Neural cell (in vitro differentiated cells): ENCODE results near the gene RHPN2. TPM values are rescaled to one million over a fixed set of nuclear protein-coding genes. Genes with fewer than 3 reads are reported as not detected.

Experiments
- H2AFZ ChIP-seq: fragments of 200-600, 300-800 bp; sonication (generic), shearing (Covaris generic); 2 replicates; pipeline ENCODE4 v1.6.0; 2014; ENCODE audit warnings: low read depth, mild to moderate bottlenecking, antibody characterized with exemption, low read length, moderate library complexity
- H3F3A ChIP-seq: fragments of 200-600 bp; shearing (Covaris generic); 2 replicates; pipeline ENCODE4 v1.6.1; 2016; ENCODE audit warnings: mild to moderate bottlenecking, moderate library complexity, mixed read lengths, antibody characterized with exemption, low read length; ENCODE audit not compliant: insufficient read depth, poor library complexity, severe bottlenecking
- H3K27ac ChIP-seq: fragments of 200-600, 300-800 bp; sonication (generic), shearing (Covaris generic); 2 replicates; pipeline ENCODE4 v1.5.1; 2014; ENCODE audit warnings: mild to moderate bottlenecking, low read length, moderate library complexity
- H3K27me3 ChIP-seq: fragments of 300-800, 200-600 bp; sonication (generic), shearing (Covaris generic); 2 replicates; pipeline ENCODE4 v1.6.0; 2014; ENCODE audit warnings: mild to moderate bottlenecking, low read depth, low read length, moderate library complexity; ENCODE audit not compliant: insufficient read depth
- H3K36me3 ChIP-seq: fragments of 300-800, 200-600 bp; sonication (generic), shearing (Covaris generic); 2 replicates; pipeline ENCODE4 v1.5.1; 2014; ENCODE audit warnings: mild to moderate bottlenecking, antibody characterized with exemption, low read length, moderate library complexity; ENCODE audit not compliant: insufficient read depth
- H3K4me2 ChIP-seq: fragments of 300-800, 200-600 bp; sonication (generic), shearing (Covaris generic); 2 replicates; pipeline ENCODE4 v1.6.0; 2014; ENCODE audit warnings: mild to moderate bottlenecking, low read length
- H3K4me3 ChIP-seq: fragments of 300-800, 200-600 bp; sonication (generic), shearing (Covaris generic); 2 replicates; pipeline ENCODE4 v1.5.1; 2014; ENCODE audit warnings: mild to moderate bottlenecking, low read length, moderate library complexity
- H3K79me2 ChIP-seq: fragments of 200-600 bp; shearing (Covaris generic); replicated peaks from 2 replicates; pipeline ENCODE4 v1.6.0; 2014; ENCODE audit warnings: mild to moderate bottlenecking, low read length, moderate library complexity; ENCODE audit not compliant: insufficient read depth
- H3K9ac ChIP-seq: fragments of 300-800, 200-600 bp; sonication (generic), shearing (Covaris generic); 2 replicates; pipeline ENCODE4 v1.6.1; 2016; ENCODE audit warnings: mild to moderate bottlenecking, low read length, mixed read lengths
- H3K9me2 ChIP-seq: fragments of 200-600 bp; shearing (Covaris generic); 2 replicates; pipeline ENCODE4 v1.6.1; 2016; ENCODE audit warnings: mild to moderate bottlenecking, low read length, mixed read lengths; ENCODE audit not compliant: insufficient read depth
- H3K9me3 ChIP-seq: fragments of 200-600, 300-800 bp; sonication (generic), shearing (Covaris generic); 2 replicates; pipeline ENCODE4 v1.6.1; 2016; ENCODE audit warnings: mild to moderate bottlenecking, mixed run types, low read length, moderate library complexity, mixed read lengths
- H4K20me1 ChIP-seq: fragments of 200-600 bp; shearing (Covaris generic); 2 replicates; pipeline ENCODE4 v1.6.1; 2016; ENCODE audit warnings: mild to moderate bottlenecking, mixed run types; ENCODE audit not compliant: insufficient read depth
- CTCF ChIP-seq: fragments of 450-650 bp; IDR thresholded peaks from 2 replicates; pipeline ENCODE4 v1.5.1; 2014; ENCODE audit warnings: antibody characterized with exemption, mild to moderate bottlenecking, moderate library complexity; ENCODE audit not compliant: poor library complexity, severe bottlenecking
- EP300 ChIP-seq: fragments of 450-650 bp; conservative IDR thresholded peaks from 2 replicates; pipeline ENCODE4 v1.6.1; 2014; ENCODE audit warnings: antibody characterized with exemption, mild to moderate bottlenecking, moderate library complexity; ENCODE audit not compliant: poor library complexity, severe bottlenecking
- EZH2 ChIP-seq: fragments of 200-600, 300-800 bp; shearing (Covaris generic), sonication (generic); IDR thresholded peaks from 2 replicates; pipeline ENCODE4 v1.6.1; 2014; ENCODE audit warnings: antibody characterized with exemption, low read length, borderline replicate concordance, mild to moderate bottlenecking; ENCODE audit not compliant: insufficient read depth, poor library complexity, severe bottlenecking
- MXI1 ChIP-seq: fragments of 450-650 bp; conservative IDR thresholded peaks from 2 replicates; pipeline ENCODE4 v1.6.1; 2014; ENCODE audit warnings: antibody characterized with exemption, mild to moderate bottlenecking; ENCODE audit not compliant: poor library complexity, severe bottlenecking
- RAD21 ChIP-seq: fragments of 450-650 bp; conservative IDR thresholded peaks from 2 replicates; pipeline ENCODE4 v1.6.1; 2014; ENCODE audit warnings: antibody characterized with exemption, mild to moderate bottlenecking, moderate library complexity
- SMC3 ChIP-seq: fragments of 450-650 bp; conservative IDR thresholded peaks from 2 replicates; pipeline ENCODE4 v1.6.1; 2014; ENCODE audit warnings: antibody characterized with exemption, mild to moderate bottlenecking, moderate library complexity; ENCODE audit not compliant: poor library complexity
- TAF1 ChIP-seq: IDR thresholded peaks from 2 replicates; pipeline ENCODE4 v1.6.1; 2012; ENCODE audit warnings: low read depth
- polyA plus RNA-seq: library from polyadenylated mRNA; depleted of rRNA; stranded (reverse); fragments of >200 nt; gene quantifications from 2 replicates; pipeline ENCODE4 v1.2.3, GENCODE V29; 2014
- TF ChIP-seq, protein P1 (sequence below): IDR thresholded peaks from 2 replicates; pipeline ENCODE4 v1.6.1; 2012; ENCODE audit warnings: borderline replicate concordance

Gene RHPN2
- polyA plus RNA-seq, 1 donor from 2014 or later, result 1.5 TPM

- Histone ChIP-seq H3K36me3 (no peaks in the 10 kb centered on the region), H3K9ac (no peak overlapping the region), H3K4me3 (no peak overlapping the region), H3K27ac (no peak overlapping the region), H3K79me2 (no peaks in the 10 kb centered on the region), H3K9me3 (no peaks in the 10 kb centered on the region), H3K27me3 (no peaks in the 10 kb centered on the region), H2AFZ (no peak overlapping the region), H3F3A (no peaks in the 10 kb centered on the region), H3K9me2 (no peaks in the 10 kb centered on the region), H3K4me2 (no peak overlapping the region), H4K20me1 (no peaks in the 10 kb centered on the region)
- TF ChIP-seq EZH2 (no peak), CTCF (no peak), EP300 (no peak), SMC3 (no peak), RAD21 (no peak), MXI1 (no peak), TAF1 (no peak)
- TF ChIP-seq, protein P1, sequence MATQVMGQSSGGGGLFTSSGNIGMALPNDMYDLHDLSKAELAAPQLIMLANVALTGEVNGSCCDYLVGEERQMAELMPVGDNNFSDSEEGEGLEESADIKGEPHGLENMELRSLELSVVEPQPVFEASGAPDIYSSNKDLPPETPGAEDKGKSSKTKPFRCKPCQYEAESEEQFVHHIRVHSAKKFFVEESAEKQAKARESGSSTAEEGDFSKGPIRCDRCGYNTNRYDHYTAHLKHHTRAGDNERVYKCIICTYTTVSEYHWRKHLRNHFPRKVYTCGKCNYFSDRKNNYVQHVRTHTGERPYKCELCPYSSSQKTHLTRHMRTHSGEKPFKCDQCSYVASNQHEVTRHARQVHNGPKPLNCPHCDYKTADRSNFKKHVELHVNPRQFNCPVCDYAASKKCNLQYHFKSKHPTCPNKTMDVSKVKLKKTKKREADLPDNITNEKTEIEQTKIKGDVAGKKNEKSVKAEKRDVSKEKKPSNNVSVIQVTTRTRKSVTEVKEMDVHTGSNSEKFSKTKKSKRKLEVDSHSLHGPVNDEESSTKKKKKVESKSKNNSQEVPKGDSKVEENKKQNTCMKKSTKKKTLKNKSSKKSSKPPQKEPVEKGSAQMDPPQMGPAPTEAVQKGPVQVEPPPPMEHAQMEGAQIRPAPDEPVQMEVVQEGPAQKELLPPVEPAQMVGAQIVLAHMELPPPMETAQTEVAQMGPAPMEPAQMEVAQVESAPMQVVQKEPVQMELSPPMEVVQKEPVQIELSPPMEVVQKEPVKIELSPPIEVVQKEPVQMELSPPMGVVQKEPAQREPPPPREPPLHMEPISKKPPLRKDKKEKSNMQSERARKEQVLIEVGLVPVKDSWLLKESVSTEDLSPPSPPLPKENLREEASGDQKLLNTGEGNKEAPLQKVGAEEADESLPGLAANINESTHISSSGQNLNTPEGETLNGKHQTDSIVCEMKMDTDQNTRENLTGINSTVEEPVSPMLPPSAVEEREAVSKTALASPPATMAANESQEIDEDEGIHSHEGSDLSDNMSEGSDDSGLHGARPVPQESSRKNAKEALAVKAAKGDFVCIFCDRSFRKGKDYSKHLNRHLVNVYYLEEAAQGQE, result no peak
Measured at GRCh38 chr19:33000910-33001309, 63.8 kb downstream of the RHPN2 start.

- H3K27me3 ChIP-seq, result no peaks in the 10 kb centered on the region
- H3K4me2 ChIP-seq, result no peak overlapping the region
- no peaks in the 10 kb centered on the region for H3K9me2 ChIP-seq
- no peak overlapping the region for H2AFZ ChIP-seq
- H4K20me1 ChIP-seq, result no peaks in the 10 kb centered on the region
- H3K9me3 ChIP-seq, result no peaks in the 10 kb centered on the region
- no peaks in the 10 kb centered on the region for H3K79me2 ChIP-seq
- H3K4me3 ChIP-seq, result no peak overlapping the region
- no peaks in the 10 kb centered on the region for H3F3A ChIP-seq
- TF ChIP-seq RAD21 (no peak), CTCF (no peak), SMC3 (no peak), TAF1 (no peak)
- TF ChIP-seq, protein P1, result no peak
- H3K9ac ChIP-seq, result no peak overlapping the region
- no peak overlapping the region for H3K27ac ChIP-seq
- H3K36me3 ChIP-seq, result no peaks in the 10 kb centered on the region
Measured at GRCh38 chr19:33000510-33000909, 64.2 kb downstream of the RHPN2 start.
